Activated naive CD4-positive, alpha-beta T cell treated with anti-CD3 and anti-CD28 coated beads, Interleukin-2, amount 50 U/mL, for 24 hours (primary cell): ENCODE measurements around the gene SRRD.

ENCODE experiments used
- H3K27ac Mint-ChIP-seq: one replicate; pipeline ENCODE4 v1.8.0; 2021; ENCODE audit warnings: mild to moderate bottlenecking, mixed read lengths
- H3K27me3 Mint-ChIP-seq: one replicate; pipeline ENCODE4 v1.8.0; 2021; ENCODE audit warnings: mixed read lengths
- H3K36me3 Mint-ChIP-seq: one replicate; pipeline ENCODE4 v1.8.0; 2021; ENCODE audit warnings: mixed read lengths
- H3K4me1 Mint-ChIP-seq: one replicate; pipeline ENCODE4 v1.8.0; 2021; ENCODE audit warnings: mixed read lengths
- H3K4me3 Mint-ChIP-seq: one replicate; pipeline ENCODE4 v1.8.0; 2021; ENCODE audit warnings: mild to moderate bottlenecking, mixed read lengths
- H3K9me3 Mint-ChIP-seq: one replicate; pipeline ENCODE4 v1.8.0; 2021; ENCODE audit warnings: mixed read lengths

SRRD gene

DNA sequence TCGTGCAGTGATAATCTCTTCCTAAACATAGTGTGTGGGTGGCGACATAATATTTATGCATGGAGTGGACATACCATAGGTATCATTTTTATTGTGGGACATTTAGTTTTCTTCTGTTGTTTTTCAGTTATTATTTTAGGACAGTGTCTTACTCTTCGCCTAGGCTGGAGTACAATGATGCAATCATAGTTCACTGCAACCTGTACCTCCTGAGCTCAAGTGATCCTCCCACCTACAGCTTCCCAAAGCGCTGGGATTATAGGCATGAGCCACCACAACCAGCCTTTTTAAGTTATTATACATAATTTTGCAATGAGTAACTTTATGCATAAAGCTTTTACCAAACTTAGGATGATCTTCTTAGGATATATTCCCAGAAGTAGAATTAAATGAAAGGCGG is 2.7 kb downstream of the SRRD start:
- Mint-ChIP-seq H3K4me1 (peaks cover 40% of the 10 kb centered on the region), H3K4me3 (peak overlapping the region; percentile 97), H3K27ac (no peak overlapping the region), H3K27me3 (no peaks in the 10 kb centered on the region), H3K36me3 (peaks cover 9% of the 10 kb centered on the region), H3K9me3 (no peaks in the 10 kb centered on the region)

- H3K27ac Mint-ChIP-seq, result no peak overlapping the region
- no peaks in the 10 kb centered on the region for H3K27me3 Mint-ChIP-seq
- H3K36me3 Mint-ChIP-seq, result peaks cover 9% of the 10 kb centered on the region
- H3K4me1 Mint-ChIP-seq, result peaks cover 24% of the 10 kb centered on the region
- H3K4me3 Mint-ChIP-seq, result no peak overlapping the region
- H3K9me3 Mint-ChIP-seq, result no peaks in the 10 kb centered on the region
These were observed 4.3 kb downstream of the SRRD start for GRCh38 chr22:26487996-26488395.

GRCh38 chr22:26489447-26490036 is 5.9 kb downstream of the SRRD start:
- Mint-ChIP-seq H3K4me1 (peaks cover 16% of the 10 kb centered on the region), H3K27ac (peak overlapping the region; percentile 68), H3K27me3 (no peaks in the 10 kb centered on the region), H3K36me3 (peaks cover 9% of the 10 kb centered on the region), H3K4me3 (no peak overlapping the region), H3K9me3 (no peaks in the 10 kb centered on the region)

- Mint-ChIP-seq H3K27me3 (no peaks in the 10 kb centered on the region), H3K4me1 (no peaks in the 10 kb centered on the region), H3K36me3 (peaks cover 16% of the 10 kb centered on the region), H3K4me3 (no peak overlapping the region), H3K27ac (no peak overlapping the region), H3K9me3 (no peaks in the 10 kb centered on the region)
These were observed 8.5 kb downstream of the SRRD start for GRCh38 chr22:26492220-26492619.

DNA sequence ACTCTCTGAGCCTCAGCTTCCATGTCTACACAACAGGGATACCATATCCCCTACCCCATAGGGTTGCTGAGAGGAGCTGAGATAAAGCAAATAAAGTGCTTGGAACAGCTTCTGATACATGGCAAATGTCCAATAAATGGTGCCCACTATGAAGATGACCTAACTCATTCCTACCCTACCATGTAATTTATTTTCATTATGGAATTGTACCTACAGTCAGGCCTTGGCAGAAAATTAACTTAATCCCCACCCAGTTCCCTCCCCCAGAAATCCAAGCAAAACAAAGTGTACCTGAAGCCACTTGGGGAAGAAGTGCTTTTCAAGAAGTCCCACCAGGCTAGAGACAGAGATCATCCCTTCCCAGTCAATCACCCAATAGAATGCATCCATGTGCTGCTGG is 10.8 kb downstream of the SRRD start:
- H3K9me3 Mint-ChIP-seq, result no peaks in the 10 kb centered on the region
- H3K4me1 Mint-ChIP-seq, result no peaks in the 10 kb centered on the region
- no peak overlapping the region for H3K4me3 Mint-ChIP-seq
- peaks cover 13% of the 10 kb centered on the region for H3K36me3 Mint-ChIP-seq
- H3K27me3 Mint-ChIP-seq, result no peaks in the 10 kb centered on the region
- H3K27ac Mint-ChIP-seq, result no peak overlapping the region

- Mint-ChIP-seq H3K27ac (no peak overlapping the region), H3K9me3 (no peaks in the 10 kb centered on the region), H3K4me1 (peaks cover 4% of the 10 kb centered on the region), H3K27me3 (no peaks in the 10 kb centered on the region), H3K36me3 (peaks cover 11% of the 10 kb centered on the region), H3K4me3 (no peak overlapping the region)
These were observed 12.8 kb downstream of the SRRD start for GRCh38 chr22:26496456-26496855.

DNA sequence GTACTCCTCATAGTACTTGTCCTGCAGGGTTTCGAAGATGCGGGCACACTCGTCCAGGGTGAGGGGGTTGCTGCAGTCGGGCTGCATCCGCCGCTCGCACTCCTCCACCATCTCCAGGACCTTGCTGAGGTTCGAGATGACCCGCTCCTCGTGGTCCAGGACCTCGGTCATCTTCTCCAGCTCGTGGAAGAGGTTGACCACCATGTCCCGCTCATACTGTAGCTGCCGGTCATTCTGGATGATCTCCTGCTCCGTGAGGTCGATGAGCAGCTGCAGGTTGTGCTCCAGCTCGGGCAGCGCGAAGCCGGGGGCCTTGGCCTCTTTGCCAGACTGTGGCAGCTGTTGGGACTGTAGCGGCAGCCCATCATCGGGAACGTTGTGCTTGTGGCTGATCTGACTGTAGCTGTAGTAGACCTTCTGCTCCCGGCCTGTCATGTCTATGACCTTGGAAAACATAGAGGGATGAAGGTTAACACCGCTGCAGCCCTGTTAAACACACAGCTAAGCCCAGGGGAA is 15.6 kb downstream of the SRRD start:
- Mint-ChIP-seq H3K4me3 (no peak overlapping the region), H3K9me3 (no peaks in the 10 kb centered on the region), H3K36me3 (peaks cover 23% of the 10 kb centered on the region), H3K27me3 (no peaks in the 10 kb centered on the region), H3K4me1 (peaks cover 20% of the 10 kb centered on the region), H3K27ac (no peak overlapping the region)

DNA sequence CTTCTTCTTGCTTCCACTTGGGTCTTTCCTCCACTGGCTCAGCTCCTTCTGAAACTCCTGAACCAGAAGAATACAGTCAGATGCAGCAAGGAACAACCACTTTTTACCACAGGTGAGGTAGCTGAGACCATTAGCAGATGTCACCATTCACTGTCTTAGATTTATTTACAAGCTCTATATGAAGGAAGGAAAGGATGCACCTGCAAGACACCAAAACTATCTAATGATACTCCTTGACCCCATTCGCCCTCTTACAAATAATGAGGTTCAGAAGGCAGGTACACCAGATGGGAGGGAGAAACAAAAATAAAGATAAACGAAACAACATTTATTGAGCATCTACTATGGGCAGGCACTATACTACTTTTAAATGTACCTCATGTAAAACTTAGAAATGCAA is 18.3 kb downstream of the SRRD start:
- Mint-ChIP-seq H3K9me3 (no peaks in the 10 kb centered on the region), H3K4me1 (peaks cover 29% of the 10 kb centered on the region), H3K4me3 (no peak overlapping the region), H3K27ac (no peak overlapping the region), H3K36me3 (peaks cover 24% of the 10 kb centered on the region), H3K27me3 (no peaks in the 10 kb centered on the region)

- Mint-ChIP-seq H3K36me3 (peaks cover 21% of the 10 kb centered on the region), H3K9me3 (no peaks in the 10 kb centered on the region), H3K4me3 (peak overlapping the region; percentile 54), H3K4me1 (peaks cover 29% of the 10 kb centered on the region), H3K27ac (peak overlapping the region; percentile 82), H3K27me3 (no peaks in the 10 kb centered on the region)
These were observed 19.2 kb downstream of the SRRD start for GRCh38 chr22:26502688-26503561.

GRCh38 chr22:26503758-26504157 is 20.1 kb downstream of the SRRD start:
- H3K9me3 Mint-ChIP-seq, result no peaks in the 10 kb centered on the region
- H3K27me3 Mint-ChIP-seq, result no peaks in the 10 kb centered on the region
- H3K4me1 Mint-ChIP-seq, result peaks cover 29% of the 10 kb centered on the region

DNA sequence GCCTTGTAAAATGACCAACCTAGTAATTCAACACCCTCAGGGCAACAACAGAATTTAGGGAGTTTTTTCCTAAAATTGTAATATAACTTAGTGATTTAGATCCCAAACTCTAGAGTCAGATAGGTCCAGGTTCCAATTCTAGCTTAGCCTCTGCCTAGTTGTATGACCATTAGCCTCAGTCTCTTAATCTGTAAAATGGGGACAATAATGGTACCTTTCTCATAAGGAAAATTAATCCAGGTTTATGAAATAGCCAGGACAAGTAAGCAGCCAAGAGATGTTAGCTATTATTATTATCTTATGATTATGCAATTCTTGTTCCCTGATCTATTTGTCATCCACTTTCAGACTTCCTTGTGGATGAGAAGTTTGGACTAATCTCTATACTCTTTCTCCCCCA is 24.5 kb downstream of the SRRD start:
- no peaks in the 10 kb centered on the region for H3K27me3 Mint-ChIP-seq
- peaks cover 21% of the 10 kb centered on the region for H3K36me3 Mint-ChIP-seq
- H3K4me1 Mint-ChIP-seq, result peaks cover 54% of the 10 kb centered on the region
- no peak overlapping the region for H3K4me3 Mint-ChIP-seq
- no peaks in the 10 kb centered on the region for H3K9me3 Mint-ChIP-seq
- no peak overlapping the region for H3K27ac Mint-ChIP-seq

More at GRCh38 chr22:26503758-26504157, 20.1 kb downstream of the SRRD start:
- H3K4me3 Mint-ChIP-seq, result no peak overlapping the region
- peak overlapping the region; percentile 82 for H3K27ac Mint-ChIP-seq
- H3K36me3 Mint-ChIP-seq, result peaks cover 19% of the 10 kb centered on the region

DNA sequence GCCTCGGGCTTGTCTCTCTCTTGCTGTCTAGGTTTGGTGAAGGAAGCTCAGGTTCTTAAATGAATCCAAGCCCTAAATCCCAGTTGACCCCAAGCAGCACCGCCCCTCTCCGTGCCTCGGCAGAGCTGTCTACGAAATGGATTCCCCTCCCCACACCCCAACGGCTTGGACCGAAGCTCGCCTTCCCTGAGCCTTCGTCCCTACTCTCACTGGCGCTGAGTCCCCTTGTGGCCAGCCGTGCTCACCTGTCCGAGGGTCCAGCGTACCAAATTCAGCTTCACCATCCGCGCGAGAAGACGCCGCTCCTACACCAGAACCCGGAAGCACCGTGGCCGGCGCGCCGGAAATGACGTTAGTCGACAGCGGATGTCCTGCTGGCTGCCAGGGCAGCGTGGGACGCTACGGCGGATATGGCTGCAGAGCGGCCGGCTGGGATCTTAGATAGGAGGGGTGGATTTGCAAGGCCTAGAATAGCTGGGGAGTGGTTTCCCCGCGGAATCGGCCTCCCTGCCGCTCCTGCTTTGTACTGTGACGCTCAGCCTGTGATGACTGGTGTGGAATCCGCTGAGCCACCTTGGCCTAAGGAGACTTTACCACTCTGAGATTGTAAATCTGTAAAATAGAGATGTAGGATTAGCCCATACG is 28.6 kb downstream of the SRRD start, which contains the start of gene TFIP11:
TSS of gene TFIP11 (minus strand) at position 325 of the 645 bp plus-strand sequence. CDS start 2,201 bp downstream, outside the sequence.
- Mint-ChIP-seq H3K27ac (peak within 1 kb of the TSS; percentile 91), H3K36me3 (peaks cover 4% of the 10 kb centered on the region), H3K4me1 (peaks cover 47% of the 10 kb centered on the region)

DNA sequence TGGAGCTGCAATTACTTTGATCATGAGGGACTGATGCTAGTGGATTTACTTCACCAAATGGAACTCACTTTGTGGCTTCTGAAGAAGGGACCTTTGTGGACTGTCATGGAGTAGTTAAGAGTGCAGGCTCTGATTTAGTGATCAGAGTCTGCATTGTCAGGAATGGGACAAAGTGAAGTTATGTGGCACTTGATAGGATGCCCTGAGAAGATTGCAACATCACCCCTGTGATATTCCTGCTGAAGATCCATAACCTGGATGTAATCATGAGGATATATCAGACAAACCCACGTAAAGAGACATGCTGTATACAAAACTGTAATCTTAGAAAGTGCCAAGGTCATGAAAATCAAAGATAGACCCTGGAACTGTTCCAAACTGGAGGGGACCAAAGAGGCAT is 30.2 kb downstream of the SRRD start:
- H3K27me3 Mint-ChIP-seq, result no peaks in the 10 kb centered on the region
- H3K4me1 Mint-ChIP-seq, result peaks cover 47% of the 10 kb centered on the region
- no peak overlapping the region for H3K27ac Mint-ChIP-seq
- H3K36me3 Mint-ChIP-seq, result peaks cover 4% of the 10 kb centered on the region
- no peaks in the 10 kb centered on the region for H3K9me3 Mint-ChIP-seq
- peak overlapping the region; percentile 98 for H3K4me3 Mint-ChIP-seq

More for the DNA sequence above, 28.6 kb downstream of the SRRD start, which contains the start of gene TFIP11:
- Mint-ChIP-seq H3K27me3 (no peaks in the 10 kb centered on the region), H3K9me3 (no peaks in the 10 kb centered on the region), H3K4me3 (peak within 1 kb of the TSS; percentile 98)

DNA sequence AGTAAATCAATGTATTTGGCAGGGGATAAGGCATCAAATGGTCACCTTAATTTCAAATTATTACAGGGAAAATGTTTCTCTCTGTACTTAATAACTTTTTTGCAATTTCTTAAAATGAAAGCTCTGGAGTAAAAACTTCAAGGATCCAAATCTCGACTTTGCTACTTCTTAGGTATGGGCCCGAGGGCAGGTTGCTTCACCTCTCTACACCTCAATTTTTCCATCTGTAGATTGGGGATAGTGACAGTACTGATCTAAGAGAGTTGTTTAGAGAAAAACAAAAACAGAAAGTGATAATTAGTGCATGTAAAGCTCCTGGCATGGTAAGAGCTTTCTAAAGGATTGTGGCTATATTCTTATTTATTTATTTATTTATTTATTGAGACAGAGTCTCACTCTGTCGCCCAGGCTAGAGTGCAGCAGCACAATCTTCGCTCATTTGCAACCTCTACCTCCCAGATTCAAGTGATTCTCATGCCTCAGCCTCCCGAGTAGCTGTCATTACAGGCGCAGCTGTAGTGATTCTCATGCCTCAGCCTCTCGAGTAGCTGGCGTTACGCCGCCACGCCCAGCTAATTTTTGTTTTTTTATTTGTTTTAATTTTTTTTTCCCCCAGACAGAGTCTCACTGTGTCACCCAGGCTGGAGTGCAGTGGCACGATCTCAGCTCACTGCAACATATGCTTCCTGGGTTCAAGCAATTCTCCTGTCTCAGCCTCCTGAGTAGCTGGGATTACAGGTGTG is 30.9 kb downstream of the SRRD start:
- no peak overlapping the region for H3K27ac Mint-ChIP-seq
- H3K4me3 Mint-ChIP-seq, result peak overlapping the region; percentile 98
- no peaks in the 10 kb centered on the region for H3K9me3 Mint-ChIP-seq
- peaks cover 2% of the 10 kb centered on the region for H3K36me3 Mint-ChIP-seq
- H3K27me3 Mint-ChIP-seq, result no peaks in the 10 kb centered on the region
- peaks cover 41% of the 10 kb centered on the region for H3K4me1 Mint-ChIP-seq

DNA sequence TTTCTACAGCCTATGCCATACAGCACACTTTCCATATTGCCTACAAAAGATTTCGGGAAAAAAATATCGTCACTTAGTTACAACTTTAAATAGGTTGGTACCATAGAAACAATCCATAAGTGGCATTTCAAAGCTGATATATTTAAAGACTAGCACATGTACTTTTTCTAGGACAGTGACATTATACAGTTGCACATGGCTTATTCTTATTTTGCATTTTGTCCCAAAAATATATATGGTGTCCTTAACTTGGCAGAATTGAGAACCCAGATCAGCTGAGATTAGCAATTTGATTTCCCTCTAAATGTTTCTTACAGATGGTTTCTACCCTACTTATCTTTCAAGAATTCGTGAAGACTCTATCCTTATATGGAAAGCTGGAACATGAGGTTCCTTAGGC is 32.3 kb downstream of the SRRD start:
- Mint-ChIP-seq H3K27me3 (no peaks in the 10 kb centered on the region), H3K27ac (no peak overlapping the region), H3K4me1 (peaks cover 30% of the 10 kb centered on the region), H3K4me3 (no peak overlapping the region), H3K9me3 (no peaks in the 10 kb centered on the region), H3K36me3 (no peaks in the 10 kb centered on the region)
